Endodermal cell (in vitro differentiated cells): ENCODE data around the gene CNOT10. TPM values are rescaled to one million over a fixed set of nuclear protein-coding genes. Genes with fewer than 3 reads are reported as not detected.

Experiments
- DNase-seq: peaks from one replicate; pipeline ENCODE4 v3.0.0-alpha.2; 2017
- H3K27ac ChIP-seq: 2 replicates; pipeline ENCODE4 v1.5.1; 2013; ENCODE audit warnings: mild to moderate bottlenecking, low read depth, low read length, moderate library complexity
- H3K27me3 ChIP-seq: 2 replicates; pipeline ENCODE4 v1.6.1; 2013; ENCODE audit warnings: mild to moderate bottlenecking, low read length, moderate library complexity; ENCODE audit not compliant: insufficient read depth, control insufficient read depth, poor library complexity, severe bottlenecking
- H3K36me3 ChIP-seq: 2 replicates; pipeline ENCODE4 v1.7.0; 2013; ENCODE audit warnings: mild to moderate bottlenecking, low read length, moderate library complexity; ENCODE audit not compliant: control insufficient read depth, insufficient read depth
- H3K4me1 ChIP-seq: one replicate; pipeline ENCODE4 v1.7.0; 2013; ENCODE audit warnings: low read length; ENCODE audit not compliant: control insufficient read depth, insufficient read depth
- H3K4me3 ChIP-seq: 2 replicates; pipeline ENCODE4 v1.5.1; 2013; ENCODE audit warnings: mild to moderate bottlenecking, low read length, moderate library complexity
- H3K9ac ChIP-seq: 2 replicates; pipeline ENCODE4 v1.6.1; 2013; ENCODE audit warnings: mild to moderate bottlenecking, low read length, moderate library complexity; ENCODE audit not compliant: poor library complexity, severe bottlenecking; ENCODE audit errors: extremely low read depth
- H3K9me3 ChIP-seq: 2 replicates; pipeline ENCODE4 v1.6.1; 2013; ENCODE audit warnings: mild to moderate bottlenecking, low read length, moderate library complexity; ENCODE audit not compliant: control insufficient read depth
- H3K27ac Mint-ChIP-seq: 2 replicates; pipeline ENCODE4 v1.8.0; 2020; ENCODE audit warnings: mixed read lengths
- H3K27me3 Mint-ChIP-seq: 2 replicates; pipeline ENCODE4 v1.8.0; 2021; ENCODE audit warnings: mild to moderate bottlenecking, mixed read lengths; ENCODE audit not compliant: insufficient read depth
- H3K36me3 Mint-ChIP-seq: 2 replicates; pipeline ENCODE4 v1.8.0; 2020; ENCODE audit warnings: low read depth, mixed read lengths
- H3K4me1 Mint-ChIP-seq: 2 replicates; pipeline ENCODE4 v1.8.0; 2020; ENCODE audit warnings: mixed read lengths
- H3K4me3 Mint-ChIP-seq: 2 replicates; pipeline ENCODE4 v1.8.0; 2020; ENCODE audit warnings: mild to moderate bottlenecking, moderate library complexity, mixed read lengths
- H3K9me3 Mint-ChIP-seq: 2 replicates; pipeline ENCODE4 v1.8.0; 2020; ENCODE audit warnings: mild to moderate bottlenecking, mixed read lengths
- CTCF ChIP-seq: fragments of 200-600 bp; sonication (generic); conservative IDR thresholded peaks from 2 replicates; pipeline ENCODE4 v1.5.0; 2021; ENCODE audit warnings: antibody characterized with exemption, mild to moderate bottlenecking
- WGBS, 2 experiments: methylation state at CpG; one replicate each; pipeline versions ENCODE4 v1.1.5 to v1.1.7; 2013; ENCODE audit warnings: missing lambda C conversion rate in 2 of 2, mixed read lengths in 1 of 2; ENCODE audit not compliant: insufficient coverage in 1 of 2, insufficient read length in 1 of 2; 5-methylcytosine and 5-hydroxymethylcytosine counted together
- total RNA-seq, 2 donors: library from RNA; stranded (reverse); fragmentation: NEBNext Ultra II Directional in 1 of 2; extraction: Animal tissue kit (Norgen Biotek cat#: 25700) in 1 of 2; gene quantifications; 2 replicates in 1 of 2; 3 replicates in 1 of 2; pipeline ENCODE4 v1.2.1, GENCODE V29; 2021

CNOT10 gene
- total RNA-seq, 2 donors from 2014 or later = 53.6 to 54.1 TPM

- Mint-ChIP-seq H3K9me3 (no peaks in the 10 kb centered on the region), H3K27ac (no peak overlapping the region), H3K36me3 (peaks cover 9% of the 10 kb centered on the region), H3K4me3 (no peak overlapping the region), H3K4me1 (peaks cover 26% of the 10 kb centered on the region), H3K27me3 (no peaks in the 10 kb centered on the region)
- H3K9me3 ChIP-seq = no peaks in the 10 kb centered on the region
- 83% methylated on average over 1 of the region's 2 CpGs; no CpG with 5 or more reads in 1 of the 2 experiments for WGBS, 2 experiments
- no peaks in the 10 kb centered on the region for H3K27me3 ChIP-seq
- DNase-seq = no peak
- no peak for TF ChIP-seq CTCF
- no peak overlapping the region for H3K4me3 ChIP-seq
- no peak overlapping the region for H3K27ac ChIP-seq
- H3K4me1 ChIP-seq = peaks cover 11% of the 10 kb centered on the region
- H3K36me3 ChIP-seq = no peaks in the 10 kb centered on the region
- H3K9ac ChIP-seq = no peak overlapping the region
Measured at GRCh38 chr3:32813180-32813579, 128.2 kb downstream of the CNOT10 start.

- Histone ChIP-seq H3K36me3 (peaks cover 6% of the 10 kb centered on the region), H3K9ac (no peak overlapping the region), H3K4me1 (peaks cover 11% of the 10 kb centered on the region), H3K4me3 (peak overlapping the region; percentile 24), H3K27me3 (no peaks in the 10 kb centered on the region), H3K27ac (peak overlapping the region; percentile 51), H3K9me3 (no peaks in the 10 kb centered on the region)
- 39 to 80% methylated on average over 2 to 6 of the region's 6 CpGs for WGBS, 2 experiments
- H3K36me3 Mint-ChIP-seq = peaks cover 16% of the 10 kb centered on the region
- DNase-seq = no peak
- peak overlapping the region; percentile 80 for H3K27ac Mint-ChIP-seq
- no peaks in the 10 kb centered on the region for H3K27me3 Mint-ChIP-seq
- no peaks in the 10 kb centered on the region for H3K9me3 Mint-ChIP-seq
- no peak for TF ChIP-seq CTCF
- H3K4me1 Mint-ChIP-seq = peaks cover 26% of the 10 kb centered on the region
- peak overlapping the region; percentile 20 for H3K4me3 Mint-ChIP-seq
Measured at GRCh38 chr3:32814361-32814760, 129.4 kb downstream of the CNOT10 start.

GRCh38 chr3:32815841-32816438 lies 131.0 kb downstream of the CNOT10 start:
- peak overlapping the region; percentile 99 for H3K27ac Mint-ChIP-seq
- H3K27me3 Mint-ChIP-seq = no peaks in the 10 kb centered on the region
- peak; percentile 80 for DNase-seq
- Histone ChIP-seq H3K27ac (peak overlapping the region; percentile 90), H3K4me1 (peaks cover 11% of the 10 kb centered on the region), H3K36me3 (peaks cover 6% of the 10 kb centered on the region), H3K4me3 (peak overlapping the region; percentile 91), H3K27me3 (no peaks in the 10 kb centered on the region), H3K9ac (peak overlapping the region; percentile 94), H3K9me3 (no peaks in the 10 kb centered on the region)
- peak overlapping the region; percentile 93 for H3K4me3 Mint-ChIP-seq
- H3K36me3 Mint-ChIP-seq = peaks cover 29% of the 10 kb centered on the region
- H3K9me3 Mint-ChIP-seq = no peaks in the 10 kb centered on the region
- H3K4me1 Mint-ChIP-seq = peaks cover 36% of the 10 kb centered on the region
- 3 to 8% methylated on average over 5 to 21 of the region's 21 CpGs for WGBS, 2 experiments
- TF ChIP-seq CTCF = no peak
